ENCODE data around the gene CADM1. TPM values are rescaled to one million over a fixed set of nuclear protein-coding genes. Genes with fewer than 3 reads are reported as not detected.

Gene CADM1
- total RNA-seq, 1 donor: 86.5 TPM

DNA sequence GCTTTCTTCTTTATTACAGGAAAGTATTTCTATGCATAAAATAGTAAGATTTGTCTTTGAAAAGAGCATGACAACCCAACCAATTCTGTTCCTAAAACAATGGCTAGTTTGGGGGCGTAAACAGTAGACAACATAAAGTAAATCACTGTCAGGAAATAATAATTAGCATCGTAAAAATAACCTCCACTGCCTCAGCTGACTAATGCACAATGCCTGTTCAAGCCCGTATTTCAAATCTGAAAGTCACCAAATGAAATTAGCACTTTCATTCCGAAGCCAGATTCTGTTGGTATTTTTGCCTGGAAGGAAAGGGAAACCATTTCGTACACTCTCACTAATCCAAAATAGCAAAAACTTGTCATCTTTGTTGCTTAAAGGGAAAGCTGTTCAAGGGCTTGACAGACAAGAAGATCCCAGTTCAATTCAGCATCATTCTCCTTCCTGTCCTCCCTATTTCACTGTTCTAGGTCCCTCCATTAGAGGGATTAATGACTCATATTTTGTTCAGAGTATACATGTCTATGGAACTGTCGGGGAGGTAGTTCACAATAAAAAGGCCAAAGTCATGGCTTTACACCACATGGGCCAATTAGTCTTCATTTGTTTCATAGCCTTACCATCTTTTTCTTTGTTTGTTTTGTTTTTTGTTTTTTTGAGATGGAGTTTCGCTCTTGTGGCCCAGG, 154.7 kb downstream of the CADM1 start:
- Histone ChIP-seq H3K4me2 (ENCODE audit: insufficient read depth, low read length) (no peak overlapping the region), H3K9me3 (ENCODE audit: low read depth, low read length) (no peaks in the 10 kb centered on the region), H3K79me2 (ENCODE audit: insufficient read depth, low read length) (no peaks in the 10 kb centered on the region), H4K20me1 (ENCODE audit: insufficient read depth, low read length) (no peaks in the 10 kb centered on the region), H2AFZ (ENCODE audit: low read length) (no peak overlapping the region), H3K36me3 (ENCODE audit: insufficient read depth, low read length) (no peaks in the 10 kb centered on the region), H3K27ac (ENCODE audit: low read depth, low read length) (no peak overlapping the region), H3K4me3 (ENCODE audit: insufficient read depth, low read length) (no peak overlapping the region), H3K4me1 (ENCODE audit: insufficient read depth, low read length) (no peaks in the 10 kb centered on the region), H3K27me3 (ENCODE audit: insufficient read depth, low read length) (no peaks in the 10 kb centered on the region)
- TF ChIP-seq, protein P1, sequence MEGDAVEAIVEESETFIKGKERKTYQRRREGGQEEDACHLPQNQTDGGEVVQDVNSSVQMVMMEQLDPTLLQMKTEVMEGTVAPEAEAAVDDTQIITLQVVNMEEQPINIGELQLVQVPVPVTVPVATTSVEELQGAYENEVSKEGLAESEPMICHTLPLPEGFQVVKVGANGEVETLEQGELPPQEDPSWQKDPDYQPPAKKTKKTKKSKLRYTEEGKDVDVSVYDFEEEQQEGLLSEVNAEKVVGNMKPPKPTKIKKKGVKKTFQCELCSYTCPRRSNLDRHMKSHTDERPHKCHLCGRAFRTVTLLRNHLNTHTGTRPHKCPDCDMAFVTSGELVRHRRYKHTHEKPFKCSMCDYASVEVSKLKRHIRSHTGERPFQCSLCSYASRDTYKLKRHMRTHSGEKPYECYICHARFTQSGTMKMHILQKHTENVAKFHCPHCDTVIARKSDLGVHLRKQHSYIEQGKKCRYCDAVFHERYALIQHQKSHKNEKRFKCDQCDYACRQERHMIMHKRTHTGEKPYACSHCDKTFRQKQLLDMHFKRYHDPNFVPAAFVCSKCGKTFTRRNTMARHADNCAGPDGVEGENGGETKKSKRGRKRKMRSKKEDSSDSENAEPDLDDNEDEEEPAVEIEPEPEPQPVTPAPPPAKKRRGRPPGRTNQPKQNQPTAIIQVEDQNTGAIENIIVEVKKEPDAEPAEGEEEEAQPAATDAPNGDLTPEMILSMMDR (IDR thresholded peaks at IDR 0.05; ENCODE audit: extremely low read depth, low read depth, low read length): no peak
- no peak for DNase-seq (ENCODE audit: insufficient read length, low spot score, missing footprints)

- no peaks in the 10 kb centered on the region for H3K79me2 ChIP-seq (ENCODE audit: insufficient read depth, low read length)
- no peak overlapping the region for H3K27ac ChIP-seq (ENCODE audit: low read depth, low read length)
- no peaks in the 10 kb centered on the region for H4K20me1 ChIP-seq (ENCODE audit: insufficient read depth, low read length)
- no peaks in the 10 kb centered on the region for H3K9me3 ChIP-seq (ENCODE audit: low read depth, low read length)
- DNase-seq (ENCODE audit: insufficient read length, low spot score, missing footprints): no peak
- no peaks in the 10 kb centered on the region for H3K27me3 ChIP-seq (ENCODE audit: insufficient read depth, low read length)
- no peak overlapping the region for H3K4me2 ChIP-seq (ENCODE audit: insufficient read depth, low read length)
- no peaks in the 10 kb centered on the region for H3K4me1 ChIP-seq (ENCODE audit: insufficient read depth, low read length)
- no peaks in the 10 kb centered on the region for H3K36me3 ChIP-seq (ENCODE audit: insufficient read depth, low read length)
- no peak overlapping the region for H3K4me3 ChIP-seq (ENCODE audit: insufficient read depth, low read length)
- H2AFZ ChIP-seq (ENCODE audit: low read length): no peak overlapping the region
- TF ChIP-seq, protein P1 (IDR thresholded peaks at IDR 0.05; ENCODE audit: extremely low read depth, low read depth, low read length): no peak
Measured at GRCh38 chr11:115348416-115348815, 155.8 kb downstream of the CADM1 start.

DNA sequence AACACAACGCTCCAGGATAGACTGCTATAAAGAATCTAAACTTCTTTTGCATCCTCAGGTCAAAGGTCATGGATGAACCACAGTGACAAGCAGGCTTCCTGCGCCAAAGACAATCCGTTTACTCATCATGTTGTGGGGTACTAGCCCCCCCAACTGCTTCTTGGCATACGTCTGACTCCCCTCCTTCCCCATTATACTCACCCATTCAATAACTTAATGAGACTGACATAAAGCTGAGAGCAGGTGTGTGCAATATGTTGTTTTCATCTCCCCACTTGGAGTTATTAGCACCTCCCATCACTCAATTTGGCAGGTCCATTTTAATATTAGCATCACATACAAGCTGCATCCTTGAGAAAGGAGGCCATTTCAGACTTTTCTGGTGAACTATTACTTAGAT, 157.1 kb downstream of the CADM1 start:
- H2AFZ ChIP-seq (ENCODE audit: low read length): no peak overlapping the region
- no peak overlapping the region for H3K4me2 ChIP-seq (ENCODE audit: insufficient read depth, low read length)
- H3K4me3 ChIP-seq (ENCODE audit: insufficient read depth, low read length): no peak overlapping the region
- no peaks in the 10 kb centered on the region for H3K36me3 ChIP-seq (ENCODE audit: insufficient read depth, low read length)
- TF ChIP-seq, protein P1 (IDR thresholded peaks at IDR 0.05; ENCODE audit: extremely low read depth, low read depth, low read length): no peak
- no peaks in the 10 kb centered on the region for H4K20me1 ChIP-seq (ENCODE audit: insufficient read depth, low read length)
- no peaks in the 10 kb centered on the region for H3K9me3 ChIP-seq (ENCODE audit: low read depth, low read length)
- H3K27me3 ChIP-seq (ENCODE audit: insufficient read depth, low read length): no peaks in the 10 kb centered on the region
- H3K27ac ChIP-seq (ENCODE audit: low read depth, low read length): no peak overlapping the region
- DNase-seq (ENCODE audit: insufficient read length, low spot score, missing footprints): no peak
- H3K79me2 ChIP-seq (ENCODE audit: insufficient read depth, low read length): no peaks in the 10 kb centered on the region
- H3K4me1 ChIP-seq (ENCODE audit: insufficient read depth, low read length): no peaks in the 10 kb centered on the region

- H3K4me1 ChIP-seq (ENCODE audit: insufficient read depth, low read length): no peaks in the 10 kb centered on the region
- no peak overlapping the region for H3K4me3 ChIP-seq (ENCODE audit: insufficient read depth, low read length)
- no peak overlapping the region for H3K27ac ChIP-seq (ENCODE audit: low read depth, low read length)
- H3K9me3 ChIP-seq (ENCODE audit: low read depth, low read length): no peaks in the 10 kb centered on the region
- TF ChIP-seq, protein P1 (IDR thresholded peaks at IDR 0.05; ENCODE audit: extremely low read depth, low read depth, low read length): no peak
- no peaks in the 10 kb centered on the region for H3K27me3 ChIP-seq (ENCODE audit: insufficient read depth, low read length)
- H2AFZ ChIP-seq (ENCODE audit: low read length): no peak overlapping the region
- H3K4me2 ChIP-seq (ENCODE audit: insufficient read depth, low read length): no peak overlapping the region
- H3K36me3 ChIP-seq (ENCODE audit: insufficient read depth, low read length): no peaks in the 10 kb centered on the region
- no peaks in the 10 kb centered on the region for H3K79me2 ChIP-seq (ENCODE audit: insufficient read depth, low read length)
- DNase-seq (ENCODE audit: insufficient read length, low spot score, missing footprints): no peak
- H4K20me1 ChIP-seq (ENCODE audit: insufficient read depth, low read length): no peaks in the 10 kb centered on the region
Measured at GRCh38 chr11:115345840-115346239, 158.4 kb downstream of the CADM1 start.

Measured in osteoblast (primary cell).